HepG2 (cell line): ENCODE results near the gene STXBP4. TPM values are rescaled to one million over a fixed set of nuclear protein-coding genes. Genes with fewer than 3 reads are reported as not detected.

ENCODE experiments used
- HDAC6 ChIP-seq: fragments of 200-600 bp; sonication (generic); IDR thresholded peaks from 2 replicates; pipeline ENCODE4 v1.7.0; 2017; ENCODE audit warnings: mild to moderate bottlenecking, antibody characterized with exemption, low read length, low read depth
- HMG20B ChIP-seq: conservative IDR thresholded peaks from 2 replicates; pipeline ENCODE4 v1.6.1; 2016; ENCODE audit warnings: missing genetic modification reagents, missing compliant biosample characterization
- HNRNPLL ChIP-seq: fragments of 200-400 bp; formaldehyde crosslinking; IDR thresholded peaks from 2 replicates; pipeline ENCODE4 v1.6.1; 2017; ENCODE audit warnings: mild to moderate bottlenecking, low read depth, low read length; ENCODE audit not compliant: poor library complexity, severe bottlenecking
- IKZF4 ChIP-seq: sonication (generic); formaldehyde crosslinking; IDR thresholded peaks from 2 replicates; pipeline ENCODE4 v1.5.1; 2020; ENCODE audit warnings: borderline replicate concordance, mild to moderate bottlenecking, low read depth, missing genetic modification reagents; ENCODE audit errors: not compliant biosample characterization
- LCORL ChIP-seq, 2 experiments: fragments of 450-650 bp in 1 of 2; sonication (generic) in 1 of 2; formaldehyde crosslinking in 1 of 2; IDR thresholded peaks; 2 replicates each; pipeline versions ENCODE4 v1.5.0 to v1.6.1; 2017 to 2020; ENCODE audit warnings: antibody characterized with exemption in 1 of 2, missing genetic modification reagents in 1 of 2
- MLLT10 ChIP-seq: sonication (generic); formaldehyde crosslinking; IDR thresholded peaks from 2 replicates; pipeline ENCODE4 v1.4.0; 2020; ENCODE audit warnings: missing genetic modification reagents
- SIX1 ChIP-seq: sonication (generic); formaldehyde crosslinking; IDR thresholded peaks from 2 replicates; pipeline ENCODE4 v1.4.0; 2020; ENCODE audit warnings: missing genetic modification reagents, borderline replicate concordance
- TEAD3 ChIP-seq: optimal IDR thresholded peaks from 2 replicates; pipeline ENCODE3; 2016; ENCODE audit warnings: borderline replicate concordance
- ZMYM2 ChIP-seq: sonication (generic); formaldehyde crosslinking; IDR thresholded peaks from 2 replicates; pipeline ENCODE4 v1.8.0; 2022; ENCODE audit warnings: mild to moderate bottlenecking, missing genetic modification reagents
- ZNF317 ChIP-seq: sonication (generic); formaldehyde crosslinking; IDR thresholded peaks from 2 replicates; pipeline ENCODE4 v1.5.0; 2020; ENCODE audit warnings: mild to moderate bottlenecking, missing genetic modification reagents
- ZNF546 ChIP-seq: sonication (generic); formaldehyde crosslinking; conservative IDR thresholded peaks from 2 replicates; pipeline ENCODE4 v1.8.1; 2023; ENCODE audit warnings: mild to moderate bottlenecking, missing genetic modification reagents
- ZNF660 ChIP-seq: sonication (generic); formaldehyde crosslinking; IDR thresholded peaks from 2 replicates; pipeline ENCODE4 v1.5.1; 2020; ENCODE audit warnings: mild to moderate bottlenecking, low read depth, missing genetic modification reagents, borderline replicate concordance
- ZNF775 ChIP-seq: sonication (generic); formaldehyde crosslinking; IDR thresholded peaks from 2 replicates; pipeline ENCODE4 v1.4.0; 2020; ENCODE audit warnings: missing genetic modification reagents, mild to moderate bottlenecking, moderate library complexity, borderline replicate concordance
- ZNF883 ChIP-seq: sonication (generic); formaldehyde crosslinking; IDR thresholded peaks from 2 replicates; pipeline ENCODE4 v1.5.1; 2020; ENCODE audit warnings: mild to moderate bottlenecking, missing genetic modification reagents; ENCODE audit errors: not compliant biosample characterization
- polyA plus RNA-seq, 8 experiments: library from polyadenylated mRNA; depleted of rRNA in 3 of 8; stranded (reverse) in 7 of 8; unstranded in 1 of 8; fragments of >200 nt; fragmentation: Illumina TruSeq in 4 of 8; extraction: Trizol in 4 of 8; gene quantifications; 2 replicates each; pipeline versions ENCODE4 v1.2.1 to v1.2.3, GENCODE V29; 2011 to 2016; ENCODE audit warnings: low read depth in 4 of 8, missing spikeins in 1 of 8, mixed read lengths in 1 of 8; ENCODE audit not compliant: insufficient read depth in 1 of 8
- total RNA-seq, 5 experiments: library from RNA; depleted of rRNA; stranded (reverse); fragments of >200 nt; fragmentation: Illumina TruSeq; extraction: Trizol; gene quantifications; 2 replicates each; pipeline ENCODE4 v1.2.3, GENCODE V29; 2016; ENCODE audit warnings: low read depth in 1 of 5
- TF ChIP-seq, protein P1 (sequence below): sonication (generic); formaldehyde crosslinking; IDR thresholded peaks from 2 replicates; pipeline ENCODE4 v1.4.0; 2020; ENCODE audit warnings: mild to moderate bottlenecking, low read depth, missing genetic modification reagents
- TF ChIP-seq, protein P2 (sequence below): IDR thresholded peaks from 2 replicates; pipeline ENCODE4 v1.6.1; 2016
- TF ChIP-seq, protein P3 (sequence below): sonication (generic); formaldehyde crosslinking; IDR thresholded peaks from 2 replicates; pipeline ENCODE4 v1.4.0; 2020; ENCODE audit warnings: missing genetic modification reagents

The STXBP4 gene
- total and polyA plus RNA-seq, 2 of the 13 experiments (the other 11 are each of a cell fraction or from before 2014, with no cell fraction given), result 8.5 to 36.1 TPM

DNA sequence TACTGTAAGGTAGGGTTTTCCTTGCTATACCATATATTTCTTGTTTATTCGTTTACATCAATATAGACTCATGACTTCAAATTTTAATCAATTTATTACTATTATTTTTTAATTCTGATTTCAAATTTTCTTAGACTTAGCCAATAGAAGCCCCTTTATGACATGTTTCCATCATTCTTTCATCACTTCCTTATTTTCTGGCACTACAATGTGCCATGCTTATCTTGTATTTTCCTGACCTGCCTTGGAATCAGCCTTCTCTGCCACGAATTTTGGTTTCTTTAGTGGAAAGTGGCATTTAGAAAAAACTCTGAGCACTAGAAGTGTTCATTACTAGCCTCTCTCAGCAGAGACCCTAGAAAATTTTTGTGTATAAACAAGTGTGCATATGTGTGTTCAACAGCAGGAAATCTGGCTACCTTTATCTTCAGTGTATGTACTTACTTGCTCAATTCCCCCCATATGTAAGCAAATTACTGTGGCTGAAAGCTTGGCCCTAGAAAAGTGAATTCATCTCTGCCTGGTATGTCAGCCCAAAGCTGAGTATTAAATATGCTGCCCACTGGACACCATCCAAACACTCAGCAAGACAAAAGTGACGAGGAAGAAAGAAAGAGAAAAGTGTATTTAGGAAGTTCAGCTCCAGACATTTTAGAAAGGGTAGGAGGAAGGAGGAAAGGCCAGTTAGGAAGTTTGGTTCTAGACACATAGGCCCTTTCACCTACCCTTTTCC is 4.0 kb downstream of the STXBP4 start (continued):
- TF ChIP-seq, protein P1, sequence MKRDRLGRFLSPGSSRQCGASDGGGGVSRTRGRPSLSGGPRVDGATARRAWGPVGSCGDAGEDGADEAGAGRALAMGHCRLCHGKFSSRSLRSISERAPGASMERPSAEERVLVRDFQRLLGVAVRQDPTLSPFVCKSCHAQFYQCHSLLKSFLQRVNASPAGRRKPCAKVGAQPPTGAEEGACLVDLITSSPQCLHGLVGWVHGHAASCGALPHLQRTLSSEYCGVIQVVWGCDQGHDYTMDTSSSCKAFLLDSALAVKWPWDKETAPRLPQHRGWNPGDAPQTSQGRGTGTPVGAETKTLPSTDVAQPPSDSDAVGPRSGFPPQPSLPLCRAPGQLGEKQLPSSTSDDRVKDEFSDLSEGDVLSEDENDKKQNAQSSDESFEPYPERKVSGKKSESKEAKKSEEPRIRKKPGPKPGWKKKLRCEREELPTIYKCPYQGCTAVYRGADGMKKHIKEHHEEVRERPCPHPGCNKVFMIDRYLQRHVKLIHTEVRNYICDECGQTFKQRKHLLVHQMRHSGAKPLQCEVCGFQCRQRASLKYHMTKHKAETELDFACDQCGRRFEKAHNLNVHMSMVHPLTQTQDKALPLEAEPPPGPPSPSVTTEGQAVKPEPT (CRISPR knock-in tag), result no peak
- TF ChIP-seq, protein P2, sequence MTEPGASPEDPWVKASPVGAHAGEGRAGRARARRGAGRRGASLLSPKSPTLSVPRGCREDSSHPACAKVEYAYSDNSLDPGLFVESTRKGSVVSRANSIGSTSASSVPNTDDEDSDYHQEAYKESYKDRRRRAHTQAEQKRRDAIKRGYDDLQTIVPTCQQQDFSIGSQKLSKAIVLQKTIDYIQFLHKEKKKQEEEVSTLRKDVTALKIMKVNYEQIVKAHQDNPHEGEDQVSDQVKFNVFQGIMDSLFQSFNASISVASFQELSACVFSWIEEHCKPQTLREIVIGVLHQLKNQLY (CRISPR knock-in tag), result no peak
- TF ChIP-seq HNRNPLL (no peak), ZNF546 (CRISPR knock-in tag) (no peak), MLLT10 (CRISPR knock-in tag) (no peak), HDAC6 (no peak), LCORL (IDR thresholded peaks at IDR 0.05) (no peak), LCORL (CRISPR knock-in tag; IDR thresholded peaks at IDR 0.05) (peak; percentile 62), ZNF883 (no peak), SIX1 (CRISPR knock-in tag) (no peak), HMG20B (0 out of 2 replicates have a peak, but pooled peaks have one; percentile 15), ZMYM2 (no peak), ZNF317 (no peak), ZNF775 (CRISPR knock-in tag) (no peak), ZNF660 (no peak), IKZF4 (CRISPR knock-in tag) (no peak), TEAD3 (CRISPR knock-in tag) (peak; percentile 68)
- TF ChIP-seq, protein P3, sequence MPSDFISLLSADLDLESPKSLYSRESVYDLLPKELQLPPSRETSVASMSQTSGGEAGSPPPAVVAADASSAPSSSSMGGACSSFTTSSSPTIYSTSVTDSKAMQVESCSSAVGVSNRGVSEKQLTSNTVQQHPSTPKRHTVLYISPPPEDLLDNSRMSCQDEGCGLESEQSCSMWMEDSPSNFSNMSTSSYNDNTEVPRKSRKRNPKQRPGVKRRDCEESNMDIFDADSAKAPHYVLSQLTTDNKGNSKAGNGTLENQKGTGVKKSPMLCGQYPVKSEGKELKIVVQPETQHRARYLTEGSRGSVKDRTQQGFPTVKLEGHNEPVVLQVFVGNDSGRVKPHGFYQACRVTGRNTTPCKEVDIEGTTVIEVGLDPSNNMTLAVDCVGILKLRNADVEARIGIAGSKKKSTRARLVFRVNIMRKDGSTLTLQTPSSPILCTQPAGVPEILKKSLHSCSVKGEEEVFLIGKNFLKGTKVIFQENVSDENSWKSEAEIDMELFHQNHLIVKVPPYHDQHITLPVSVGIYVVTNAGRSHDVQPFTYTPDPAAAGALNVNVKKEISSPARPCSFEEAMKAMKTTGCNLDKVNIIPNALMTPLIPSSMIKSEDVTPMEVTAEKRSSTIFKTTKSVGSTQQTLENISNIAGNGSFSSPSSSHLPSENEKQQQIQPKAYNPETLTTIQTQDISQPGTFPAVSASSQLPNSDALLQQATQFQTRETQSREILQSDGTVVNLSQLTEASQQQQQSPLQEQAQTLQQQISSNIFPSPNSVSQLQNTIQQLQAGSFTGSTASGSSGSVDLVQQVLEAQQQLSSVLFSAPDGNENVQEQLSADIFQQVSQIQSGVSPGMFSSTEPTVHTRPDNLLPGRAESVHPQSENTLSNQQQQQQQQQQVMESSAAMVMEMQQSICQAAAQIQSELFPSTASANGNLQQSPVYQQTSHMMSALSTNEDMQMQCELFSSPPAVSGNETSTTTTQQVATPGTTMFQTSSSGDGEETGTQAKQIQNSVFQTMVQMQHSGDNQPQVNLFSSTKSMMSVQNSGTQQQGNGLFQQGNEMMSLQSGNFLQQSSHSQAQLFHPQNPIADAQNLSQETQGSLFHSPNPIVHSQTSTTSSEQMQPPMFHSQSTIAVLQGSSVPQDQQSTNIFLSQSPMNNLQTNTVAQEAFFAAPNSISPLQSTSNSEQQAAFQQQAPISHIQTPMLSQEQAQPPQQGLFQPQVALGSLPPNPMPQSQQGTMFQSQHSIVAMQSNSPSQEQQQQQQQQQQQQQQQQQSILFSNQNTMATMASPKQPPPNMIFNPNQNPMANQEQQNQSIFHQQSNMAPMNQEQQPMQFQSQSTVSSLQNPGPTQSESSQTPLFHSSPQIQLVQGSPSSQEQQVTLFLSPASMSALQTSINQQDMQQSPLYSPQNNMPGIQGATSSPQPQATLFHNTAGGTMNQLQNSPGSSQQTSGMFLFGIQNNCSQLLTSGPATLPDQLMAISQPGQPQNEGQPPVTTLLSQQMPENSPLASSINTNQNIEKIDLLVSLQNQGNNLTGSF (CRISPR knock-in tag), result no peak
